ENCODE measurements around the gene LRRC4C. TPM values are rescaled to one million over a fixed set of nuclear protein-coding genes. Genes with fewer than 3 reads are reported as not detected.

Gene LRRC4C
- total RNA-seq, 3 donors from 2014 or later: 0.29 to 4.1 TPM; not detected in 1

- no peak for TF ChIP-seq CTCF (IDR thresholded peaks at IDR 0.05)
These were observed 1015.3 kb downstream of the LRRC4C start for GRCh38 chr11:40444151-40444550.

GRCh38 chr11:40435344-40435743 lies 1024.1 kb downstream of the LRRC4C start:
- ATAC-seq (no peak), DNase-seq (no peak)
- intact Hi-C loops (cut with DNase I, micrococcal nuclease): no loop called here
- H3K36me3 ChIP-seq (ENCODE audit: low read depth): no peaks in the 10 kb centered on the region
- TF ChIP-seq CTCF (IDR thresholded peaks at IDR 0.05): no peak
- peaks cover 17% of the 10 kb centered on the region for H3K9me3 ChIP-seq
- no peaks in the 10 kb centered on the region for H3K4me1 ChIP-seq (ENCODE audit: low read depth)
- no peak overlapping the region for H3K4me3 ChIP-seq

More at GRCh38 chr11:40444151-40444550, 1015.3 kb downstream of the LRRC4C start:
- ATAC-seq: no peak
- Histone ChIP-seq H3K9me3 (peaks cover 30% of the 10 kb centered on the region), H3K36me3 (ENCODE audit: low read depth) (no peaks in the 10 kb centered on the region), H3K4me3 (no peak overlapping the region), H3K4me1 (ENCODE audit: low read depth) (no peaks in the 10 kb centered on the region)
- DNase-seq: no peak
- intact Hi-C loops (cut with DNase I, micrococcal nuclease): no loop called here

GRCh38 chr11:40434926-40435325 lies 1024.5 kb downstream of the LRRC4C start:
- Histone ChIP-seq H3K36me3 (ENCODE audit: low read depth) (no peaks in the 10 kb centered on the region), H3K4me1 (ENCODE audit: low read depth) (no peaks in the 10 kb centered on the region), H3K4me3 (no peak overlapping the region), H3K9me3 (peaks cover 17% of the 10 kb centered on the region)
- no peak for TF ChIP-seq CTCF (IDR thresholded peaks at IDR 0.05)
- no peak for ATAC-seq
- intact Hi-C loops (cut with DNase I, micrococcal nuclease): no loop called here
- no peak for DNase-seq

GRCh38 chr11:40432358-40432757 lies 1027.1 kb downstream of the LRRC4C start:
- Histone ChIP-seq H3K9me3 (peaks cover 18% of the 10 kb centered on the region), H3K4me1 (ENCODE audit: low read depth) (no peaks in the 10 kb centered on the region), H3K36me3 (ENCODE audit: low read depth) (no peaks in the 10 kb centered on the region), H3K4me3 (no peak overlapping the region)
- intact Hi-C loops (cut with DNase I, micrococcal nuclease): no loop called here
- ATAC-seq (no peak), DNase-seq (no peak)
- TF ChIP-seq CTCF (IDR thresholded peaks at IDR 0.05): no peak

GRCh38 chr11:40425168-40425567 lies 1034.3 kb downstream of the LRRC4C start:
- no peaks in the 10 kb centered on the region for H3K36me3 ChIP-seq (ENCODE audit: low read depth)
- intact Hi-C loops (cut with DNase I, micrococcal nuclease): no loop called here
- no peak for ATAC-seq
- H3K4me1 ChIP-seq (ENCODE audit: low read depth): no peaks in the 10 kb centered on the region
- DNase-seq: no peak
- no peak for TF ChIP-seq CTCF (IDR thresholded peaks at IDR 0.05)
- no peak overlapping the region for H3K4me3 ChIP-seq
- peaks cover 22% of the 10 kb centered on the region for H3K9me3 ChIP-seq

Data from mucosa of descending colon (tissue), 3 donors.